Skeletal muscle tissue (tissue), 4 donors: ENCODE data around the gene KLF11. TPM values are rescaled to one million over a fixed set of nuclear protein-coding genes. Genes with fewer than 3 reads are reported as not detected.

ENCODE experiments used
- H3K27ac ChIP-seq: one replicate; pipeline ENCODE4 v1.7.0; 2013; ENCODE audit warnings: mild to moderate bottlenecking, low read depth, low read length, inconsistent platforms
- H3K27me3 ChIP-seq, 3 donors: one replicate each; pipeline ENCODE4 v1.7.0; 2013; ENCODE audit warnings: low read length in 3 of 3; ENCODE audit not compliant: control insufficient read depth in 3 of 3, insufficient read depth in 3 of 3
- H3K36me3 ChIP-seq, 3 donors: one replicate each; pipeline ENCODE4 v1.7.0; 2013; ENCODE audit warnings: low read length in 3 of 3; ENCODE audit not compliant: control insufficient read depth in 3 of 3, insufficient read depth in 3 of 3
- H3K4me1 ChIP-seq, 3 donors: one replicate each; pipeline ENCODE4 v1.7.0; 2013; ENCODE audit warnings: low read length in 3 of 3, mild to moderate bottlenecking in 3 of 3; ENCODE audit not compliant: control insufficient read depth in 3 of 3, insufficient read depth in 3 of 3
- H3K4me3 ChIP-seq, 3 donors: one replicate each; pipeline ENCODE4 v1.7.0; 2013; ENCODE audit warnings: low read length in 3 of 3
- H3K9ac ChIP-seq, 3 donors: one replicate each; pipeline ENCODE4 v1.7.0; 2013; ENCODE audit warnings: low read length in 3 of 3, mild to moderate bottlenecking in 3 of 3, moderate library complexity in 2 of 3, low read depth in 1 of 3
- H3K9me3 ChIP-seq, 3 donors: one replicate each; pipeline ENCODE4 v1.7.0; 2013; ENCODE audit warnings: low read length in 3 of 3; ENCODE audit not compliant: control insufficient read depth in 3 of 3
- total RNA-seq: library from RNA; depleted of rRNA; stranded (reverse); fragments of >200 nt; gene quantifications from one replicate; pipeline ENCODE4 v1.2.3, GENCODE V29; 2014
- donor health status: Osteomylitis.

Gene KLF11
- total RNA-seq, 1 donor from 2014 or later, result 11.5 TPM

GRCh38 chr2:10041711-10042110 is 1.6 kb upstream of the KLF11 start:
- Histone ChIP-seq H3K27ac (peak overlapping the region; percentile 77), H3K4me3 (peak overlapping the region in 1 of 3 donors; percentile 73), H3K9ac (peak overlapping the region in 1 of 3 donors; percentile 76), H3K4me1 (peaks cover 16 to 51% (median 44%) of the 10 kb centered on the region in 3 donors), H3K27me3 (no peaks in the 10 kb centered on the region), H3K9me3 (no peaks in the 10 kb centered on the region), H3K36me3 (peaks cover 0 to 4% (median 0%) of the 10 kb centered on the region in 3 donors)

- H3K27ac ChIP-seq, result peak overlapping the region; percentile 77
- H3K4me1 ChIP-seq, result peaks cover 8 to 43% (median 37%) of the 10 kb centered on the region in 3 donors
- H3K9ac ChIP-seq, result peak overlapping the region; percentile 66 to 76 (median 69)
- peaks cover under 1 to 9% (median 8%) of the 10 kb centered on the region in 3 donors for H3K36me3 ChIP-seq
- no peaks in the 10 kb centered on the region for H3K9me3 ChIP-seq
- H3K27me3 ChIP-seq, result no peaks in the 10 kb centered on the region
- peak overlapping the region; percentile 64 to 73 (median 69) for H3K4me3 ChIP-seq
Measured at GRCh38 chr2:10042301-10043161, 819 bp upstream of the KLF11 start.

GRCh38 chr2:10043906-10044601 is 704 bp downstream of the KLF11 start:
- peak overlapping the region; percentile 82 for H3K27ac ChIP-seq
- peak overlapping the region; percentile 35 to 85 (median 74) for H3K9ac ChIP-seq
- H3K4me3 ChIP-seq, result peak overlapping the region; percentile 65 to 76 (median 67)
- no peaks in the 10 kb centered on the region for H3K27me3 ChIP-seq
- H3K9me3 ChIP-seq, result no peaks in the 10 kb centered on the region
- H3K4me1 ChIP-seq, result peaks cover 14 to 45% (median 41%) of the 10 kb centered on the region in 3 donors
- H3K36me3 ChIP-seq, result peaks cover 12 to 20% (median 18%) of the 10 kb centered on the region in 3 donors

- no peaks in the 10 kb centered on the region for H3K27me3 ChIP-seq
- H3K9me3 ChIP-seq, result no peaks in the 10 kb centered on the region
- no peak overlapping the region for H3K4me3 ChIP-seq
- peak overlapping the region; percentile 81 for H3K27ac ChIP-seq
- peaks cover 18 to 20% (median 18%) of the 10 kb centered on the region in 3 donors for H3K36me3 ChIP-seq
- peaks cover 11 to 42% (median 34%) of the 10 kb centered on the region in 3 donors for H3K4me1 ChIP-seq
- H3K9ac ChIP-seq, result peak overlapping the region in 2 of 3 donors; percentile 11 to 32
Measured at GRCh38 chr2:10045561-10046355, 2.4 kb downstream of the KLF11 start.

GRCh38 chr2:10046931-10047330 is 3.6 kb downstream of the KLF11 start:
- Histone ChIP-seq H3K4me1 (peaks cover 8 to 39% (median 26%) of the 10 kb centered on the region in 3 donors), H3K36me3 (peaks cover 18 to 20% (median 18%) of the 10 kb centered on the region in 3 donors)

GRCh38 chr2:10047616-10048500 is 4.5 kb downstream of the KLF11 start:
- Histone ChIP-seq H3K9me3 (no peaks in the 10 kb centered on the region), H3K27ac (no peak overlapping the region), H3K9ac (no peak overlapping the region), H3K36me3 (peaks cover 18 to 24% (median 24%) of the 10 kb centered on the region in 3 donors), H3K4me1 (peaks cover 9 to 31% (median 16%) of the 10 kb centered on the region in 3 donors), H3K4me3 (peak overlapping the region in 1 of 3 donors; percentile 13), H3K27me3 (no peaks in the 10 kb centered on the region)

More at GRCh38 chr2:10046931-10047330, 3.6 kb downstream of the KLF11 start:
- no peak overlapping the region for H3K27ac ChIP-seq
- H3K27me3 ChIP-seq, result no peaks in the 10 kb centered on the region
- no peak overlapping the region for H3K9ac ChIP-seq
- no peak overlapping the region for H3K4me3 ChIP-seq
- no peaks in the 10 kb centered on the region for H3K9me3 ChIP-seq

GRCh38 chr2:10048501-10049171 is 5.3 kb downstream of the KLF11 start:
- H3K9me3 ChIP-seq, result no peaks in the 10 kb centered on the region
- H3K27ac ChIP-seq, result no peak overlapping the region
- H3K4me1 ChIP-seq, result peaks cover 17 to 31% (median 18%) of the 10 kb centered on the region in 3 donors
- no peaks in the 10 kb centered on the region for H3K27me3 ChIP-seq
- peak overlapping the region in 1 of 3 donors; percentile 13 for H3K4me3 ChIP-seq
- H3K9ac ChIP-seq, result no peak overlapping the region
- H3K36me3 ChIP-seq, result peaks cover 26 to 31% (median 30%) of the 10 kb centered on the region in 3 donors

GRCh38 chr2:10052216-10052615 is 8.9 kb downstream of the KLF11 start:
- peaks cover 30 to 42% (median 32%) of the 10 kb centered on the region in 3 donors for H3K36me3 ChIP-seq
- H3K27me3 ChIP-seq, result no peaks in the 10 kb centered on the region
- no peak overlapping the region for H3K4me3 ChIP-seq
- peaks cover 15 to 21% (median 19%) of the 10 kb centered on the region in 3 donors for H3K4me1 ChIP-seq
- no peak overlapping the region for H3K9ac ChIP-seq
- H3K9me3 ChIP-seq, result no peaks in the 10 kb centered on the region
- no peak overlapping the region for H3K27ac ChIP-seq
